AG08395 (cell line): ENCODE measurements around the gene BAZ2B.

ENCODE experiments used
- DNase-seq: peaks from one replicate; pipeline ENCODE4 v3.0.0; 2012; ENCODE audit warnings: mixed read lengths, low spot score

The BAZ2B gene

GRCh38 chr2:159462201-159462785 is 154.1 kb downstream of the BAZ2B start:
- DNase-seq = no peak

GRCh38 chr2:159461076-159461475 is 155.3 kb downstream of the BAZ2B start:
- no peak for DNase-seq

GRCh38 chr2:159460227-159460626 is 156.1 kb downstream of the BAZ2B start:
- DNase-seq = no peak

- DNase-seq = no peak
Measured at GRCh38 chr2:159459279-159459678, 157.1 kb downstream of the BAZ2B start.

- no peak for DNase-seq
Measured at GRCh38 chr2:159457589-159457988, 158.8 kb downstream of the BAZ2B start.

GRCh38 chr2:159456500-159457426 is 159.6 kb downstream of the BAZ2B start:
- DNase-seq = no peak

- no peak for DNase-seq
Measured at GRCh38 chr2:159455330-159455918, 160.9 kb downstream of the BAZ2B start.

GRCh38 chr2:159454185-159454584 is 162.2 kb downstream of the BAZ2B start:
- no peak for DNase-seq

- DNase-seq = no peak
Measured at GRCh38 chr2:159450180-159450579, 166.2 kb downstream of the BAZ2B start.

DNA sequence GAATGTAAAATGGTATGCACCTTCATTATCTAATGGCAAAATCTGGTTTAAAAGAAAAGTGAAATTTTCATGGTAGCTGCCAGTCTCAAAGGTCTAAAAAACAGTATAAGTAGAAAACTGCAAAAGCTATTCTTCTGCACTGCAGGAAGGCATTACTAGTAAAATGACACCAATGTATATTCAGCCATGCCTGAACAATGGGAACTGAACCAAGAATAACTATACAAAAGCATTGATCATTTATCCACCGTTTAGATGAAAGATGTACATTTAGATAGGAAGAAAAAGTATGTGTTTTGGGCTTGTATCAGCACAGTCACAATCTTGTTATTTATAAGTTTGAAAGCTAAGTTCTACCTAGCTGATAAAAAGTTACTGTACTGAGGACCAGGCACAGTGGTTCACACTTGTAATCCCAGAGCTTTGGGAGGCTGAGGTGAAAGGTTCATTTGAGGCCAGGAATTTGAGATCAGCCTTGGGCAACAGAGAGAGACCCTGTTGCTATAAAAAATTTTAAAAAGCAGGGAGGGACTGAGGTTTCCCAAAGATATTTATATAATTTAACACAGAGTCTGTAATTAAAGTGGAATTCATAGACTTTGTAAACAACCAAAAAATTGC is 166.7 kb downstream of the BAZ2B start:
- DNase-seq = no peak

GRCh38 chr2:159446817-159447216 is 169.5 kb downstream of the BAZ2B start:
- DNase-seq = no peak

DNA sequence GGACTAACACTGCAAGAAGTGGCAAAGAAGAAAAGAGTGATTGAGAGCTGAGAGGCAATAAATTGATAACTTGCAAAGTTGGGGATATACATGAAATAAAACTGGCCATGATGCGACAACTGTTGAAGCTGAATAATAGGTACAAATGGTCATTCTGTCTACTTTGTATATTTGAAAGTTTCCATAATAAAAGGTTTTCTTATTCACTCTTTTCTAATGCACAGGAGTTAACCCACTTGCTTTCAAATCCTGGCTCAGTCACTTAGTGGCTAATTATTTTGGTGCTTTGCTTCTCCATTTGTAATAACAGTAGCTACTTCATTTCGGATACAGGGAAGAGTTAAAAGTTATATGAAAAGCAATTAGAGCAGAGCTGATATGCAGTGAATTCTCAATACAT is 170.1 kb downstream of the BAZ2B start:
- no peak for DNase-seq

GRCh38 chr2:159445307-159445706 is 171.0 kb downstream of the BAZ2B start:
- no peak for DNase-seq

- DNase-seq = no peak
Measured at GRCh38 chr2:159444754-159445153, 171.6 kb downstream of the BAZ2B start.

GRCh38 chr2:159442159-159442852 is 174.0 kb downstream of the BAZ2B start:
- DNase-seq = no peak

DNA sequence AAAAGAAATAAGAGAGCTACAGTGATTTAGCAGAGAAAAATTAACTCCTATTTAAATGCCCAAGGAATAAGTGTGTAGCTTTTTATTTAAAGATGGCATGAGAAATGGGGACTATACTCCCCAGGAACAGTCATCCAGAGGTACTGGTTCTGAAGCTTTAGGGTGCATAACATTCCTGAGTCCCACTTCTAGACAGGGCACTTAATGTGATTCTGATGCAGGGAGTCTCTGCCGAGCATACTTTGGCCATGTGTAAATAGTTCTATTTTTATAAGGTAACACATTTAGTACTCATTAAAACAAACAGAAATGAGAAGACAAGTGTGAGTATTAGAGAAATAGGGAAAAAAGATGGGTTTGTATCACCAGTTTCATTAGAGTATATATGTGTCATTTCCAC is 175.2 kb downstream of the BAZ2B start:
- no peak for DNase-seq

DNA sequence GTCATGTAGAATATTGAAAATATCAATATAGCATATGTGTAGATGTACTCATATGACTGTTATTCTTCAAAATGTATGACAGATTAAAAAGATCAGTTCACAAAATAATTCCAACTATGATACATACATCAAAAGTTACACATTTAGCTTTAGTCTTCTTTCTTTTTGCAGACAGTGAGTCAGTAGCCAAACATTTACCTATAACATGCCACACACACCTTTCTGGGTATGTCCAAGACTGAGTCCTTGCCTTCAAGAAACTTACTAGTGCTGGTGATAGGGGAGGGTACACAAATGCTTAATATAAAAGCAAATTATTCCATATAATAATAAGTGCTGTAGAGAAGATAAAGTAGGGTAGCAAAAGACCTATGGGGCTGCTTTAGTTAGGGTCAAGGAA is 176.9 kb downstream of the BAZ2B start:
- no peak for DNase-seq

DNA sequence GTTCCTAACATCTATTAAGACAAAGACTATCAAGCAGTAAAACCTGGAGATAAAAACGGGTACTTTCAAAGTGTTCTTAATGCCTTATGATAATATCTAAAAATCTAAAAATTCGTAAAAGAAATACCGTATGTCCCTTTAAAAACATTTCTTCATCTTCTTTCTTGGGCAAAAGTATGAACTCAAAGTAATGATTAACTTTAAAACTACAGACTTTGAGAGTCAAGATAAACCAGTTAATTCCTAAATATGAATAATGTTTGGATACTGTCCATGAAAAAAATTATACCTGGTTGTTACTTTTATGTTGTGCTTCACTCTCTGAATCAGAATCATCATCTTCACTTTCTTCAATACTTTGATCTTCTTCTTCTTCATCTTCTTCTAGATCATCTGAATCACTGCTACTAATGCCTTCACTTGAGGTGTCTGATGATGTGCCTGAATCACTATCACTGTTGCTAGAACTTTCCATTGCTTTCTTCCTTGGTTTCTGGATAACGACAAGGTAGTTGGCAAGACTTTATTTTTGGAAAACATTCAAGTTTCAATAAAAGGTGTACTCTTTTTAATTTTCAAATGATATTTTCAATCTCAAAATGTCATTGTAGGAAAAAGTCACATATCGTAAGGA is 177.5 kb downstream of the BAZ2B start:
- DNase-seq = no peak

- DNase-seq = no peak
Measured at GRCh38 chr2:159438284-159438683, 178.1 kb downstream of the BAZ2B start.

DNA sequence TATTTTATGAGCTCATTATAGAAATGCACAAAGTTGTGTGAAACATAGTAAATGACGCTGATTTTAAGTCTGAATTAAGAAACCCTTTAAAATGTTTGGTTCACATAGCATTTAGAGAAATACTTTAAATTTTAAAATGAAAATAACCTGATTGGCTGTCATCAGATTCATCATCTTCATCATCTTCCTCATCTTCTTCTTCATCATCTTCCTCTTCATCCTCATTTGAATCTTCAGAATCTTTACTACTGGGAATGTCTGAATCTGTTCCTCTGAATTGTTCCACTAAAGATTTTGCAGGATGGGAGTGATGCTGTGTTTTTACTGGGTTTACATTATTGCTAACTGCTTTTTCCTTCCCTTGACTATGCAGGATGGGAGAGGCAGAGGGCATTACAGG is 183.7 kb downstream of the BAZ2B start:
- no peak for DNase-seq

- DNase-seq = no peak
Measured at GRCh38 chr2:159427048-159427447, 189.3 kb downstream of the BAZ2B start.

GRCh38 chr2:159419403-159419802 is 196.9 kb downstream of the BAZ2B start:
- no peak for DNase-seq
